GM19397 (cell line): ENCODE results near the gene XPO5.
"Not testable (repeated sequence)": the region's sequence is repeated elsewhere in the genome, so short reads cannot be mapped to it uniquely, and the experiment has no call there.

ENCODE experiments used
- ATAC-seq: cut with Tn5 transposase; IDR thresholded peaks from one replicate; pipeline ENCODE4 v1.9.1; 2021; ENCODE audit warnings: mild to moderate bottlenecking, moderate library complexity; ENCODE audit not compliant: unreplicated experiment

XPO5 gene

DNA sequence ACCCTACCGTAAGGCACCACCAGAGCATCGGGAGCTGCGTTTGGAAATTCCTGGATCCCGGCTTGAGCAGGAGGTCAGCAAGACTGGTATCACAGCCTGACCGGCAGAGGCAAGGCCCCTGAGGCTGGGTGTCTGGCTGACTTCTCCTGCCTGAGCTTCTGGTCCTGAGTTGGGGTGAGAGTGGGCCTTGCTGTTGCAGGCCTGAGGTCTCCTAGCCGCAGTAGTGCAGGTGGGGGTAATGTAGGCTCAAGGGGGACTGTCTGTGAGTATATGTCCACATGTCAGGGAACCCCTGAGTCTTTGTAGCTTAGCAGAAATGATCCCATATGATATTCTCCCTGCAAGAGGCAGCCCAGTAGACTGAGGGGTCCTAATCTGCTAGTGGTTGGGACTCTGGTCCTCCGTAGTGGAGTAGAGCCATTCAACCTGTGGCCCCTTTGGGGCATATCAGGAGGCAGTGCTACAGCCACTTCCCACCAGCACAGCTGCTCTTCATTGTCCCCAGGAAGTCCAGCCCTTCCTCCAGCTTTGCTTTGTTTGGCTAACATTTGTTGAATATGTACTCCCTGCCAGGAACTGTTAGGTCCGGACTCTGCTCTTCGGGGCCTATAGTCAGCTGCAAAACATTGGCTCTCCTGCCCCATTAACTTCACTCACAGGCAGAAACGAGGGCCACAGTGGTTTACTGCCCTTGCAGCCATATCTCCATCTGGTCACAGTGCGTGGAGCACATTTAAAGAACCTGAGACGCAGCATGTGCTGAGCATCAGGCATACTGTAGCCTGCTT is 76.6 kb downstream of the XPO5 start:
- no peak for ATAC-seq

DNA sequence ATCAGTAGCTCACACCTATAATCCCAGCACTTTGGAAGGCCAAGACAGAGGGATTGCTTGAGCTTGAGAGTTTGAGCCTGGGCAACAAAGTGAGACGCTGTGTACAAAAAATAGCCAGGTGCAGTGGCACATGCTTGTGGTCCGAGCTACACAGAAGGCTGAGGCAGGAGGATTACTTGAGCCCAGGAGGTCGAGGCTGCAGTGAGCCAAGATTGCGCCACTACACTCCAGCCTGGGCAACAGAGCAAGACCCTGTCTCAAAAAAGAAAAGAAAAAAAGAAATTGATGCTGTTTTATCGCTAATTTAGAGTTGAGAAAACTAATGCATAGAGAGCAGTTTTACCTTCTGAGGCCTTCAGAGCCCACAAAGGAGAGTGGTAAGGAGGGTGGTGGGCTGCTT is 77.5 kb downstream of the XPO5 start:
- ATAC-seq: not testable (repeated sequence)

DNA sequence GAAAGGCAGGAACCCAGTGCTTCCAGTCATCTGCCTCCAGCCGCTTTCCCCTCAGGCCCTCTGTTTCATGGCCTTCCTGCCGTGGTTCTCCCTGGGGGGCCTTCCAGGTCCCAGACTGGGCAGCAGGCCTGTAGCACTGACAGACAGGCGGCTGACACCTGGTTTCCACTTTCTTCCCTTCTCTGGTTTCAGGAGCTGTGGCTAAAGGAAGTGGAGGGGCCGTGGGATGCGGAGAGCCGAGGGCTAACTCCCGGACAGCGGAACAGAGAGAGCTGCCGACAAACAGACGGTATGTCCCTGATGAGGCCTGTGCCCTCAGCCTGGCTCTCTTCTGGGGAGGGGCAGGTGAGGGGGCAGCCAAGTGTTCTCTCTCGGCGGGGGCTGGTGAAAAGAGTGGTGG is 78.1 kb downstream of the XPO5 start:
- ATAC-seq: no peak

GRCh38 chr6:43497129-43497396 is 78.8 kb downstream of the XPO5 start:
- ATAC-seq: no peak

- no peak for ATAC-seq
Measured at GRCh38 chr6:43496370-43497128, 79.3 kb downstream of the XPO5 start.

DNA sequence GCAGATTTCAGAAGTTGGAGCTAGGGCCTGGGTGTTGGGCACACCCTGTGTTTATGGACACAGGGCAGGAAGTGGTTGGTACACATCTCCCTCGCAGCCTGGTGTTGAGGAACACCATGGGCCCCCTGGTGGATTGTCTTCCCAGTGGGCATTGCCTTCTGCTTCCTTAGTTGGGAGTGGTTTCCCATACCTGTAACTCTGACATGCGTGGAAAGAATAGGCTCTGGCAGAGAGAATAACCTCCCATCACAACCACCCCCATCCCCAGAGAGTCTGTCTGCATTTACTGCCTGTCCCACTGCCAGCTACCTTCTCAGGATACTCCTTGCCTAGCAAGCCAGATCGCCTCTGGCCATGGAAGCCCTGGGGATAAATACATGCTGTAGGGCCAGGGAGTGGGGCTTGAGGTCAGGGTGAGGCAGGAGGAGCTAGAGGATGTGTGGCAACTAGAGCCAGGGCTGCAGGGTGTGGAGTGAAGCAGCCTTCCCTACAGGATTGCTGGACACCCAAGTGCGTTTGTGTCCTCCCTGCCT is 80.4 kb downstream of the XPO5 start:
- no peak for ATAC-seq

GRCh38 chr6:43494766-43495165 is 81.1 kb downstream of the XPO5 start:
- ATAC-seq: no peak

DNA sequence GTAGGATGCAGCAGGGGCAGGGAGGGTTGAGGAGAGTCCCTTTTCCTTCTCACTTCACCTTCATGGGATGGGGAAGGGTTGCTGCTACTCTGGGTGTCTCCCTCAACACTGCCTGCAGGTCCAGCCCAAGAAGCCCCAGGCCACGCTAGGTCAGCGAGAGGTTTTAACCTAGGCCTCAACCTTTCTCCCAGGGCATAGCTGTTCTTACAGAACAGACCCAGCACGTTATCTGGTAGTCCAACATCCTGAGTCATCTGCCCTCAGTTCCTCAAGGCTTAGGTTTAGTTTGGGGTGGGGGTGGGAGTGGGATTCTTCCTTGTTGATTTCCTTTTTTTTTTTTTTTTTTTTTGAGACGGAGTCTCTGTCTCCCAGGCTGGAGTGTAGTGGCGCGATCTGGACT is 81.5 kb downstream of the XPO5 start:
- ATAC-seq: no peak

- ATAC-seq: no peak
Measured at GRCh38 chr6:43493833-43494232, 82.0 kb downstream of the XPO5 start.

DNA sequence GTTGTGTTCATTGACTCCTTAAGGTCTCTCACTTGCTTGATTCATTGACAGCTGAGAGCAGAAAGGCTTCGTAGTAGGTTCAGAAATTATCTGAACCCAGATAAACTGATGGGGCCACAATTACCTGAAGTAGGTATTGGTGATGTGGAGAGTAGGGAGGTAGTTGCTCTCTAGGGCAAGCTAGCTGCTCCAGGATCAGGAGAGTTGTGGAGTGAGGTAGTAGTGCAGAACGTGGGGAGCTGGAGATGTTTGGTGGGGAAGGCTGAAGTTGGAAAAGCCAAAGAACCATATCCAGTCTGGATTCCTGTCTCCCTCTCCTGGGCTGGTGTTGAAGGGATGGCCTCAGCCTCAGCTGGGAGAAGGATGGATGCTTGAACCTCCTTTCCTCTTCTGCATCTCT is 82.6 kb downstream of the XPO5 start:
- ATAC-seq: no peak

GRCh38 chr6:43492673-43493072 is 83.2 kb downstream of the XPO5 start:
- ATAC-seq: no peak

- no peak for ATAC-seq
Measured at GRCh38 chr6:43491750-43492661, 83.8 kb downstream of the XPO5 start.

GRCh38 chr6:43490523-43490939 is 85.3 kb downstream of the XPO5 start:
- no peak for ATAC-seq

GRCh38 chr6:43489277-43490072 is 86.4 kb downstream of the XPO5 start:
- no peak for ATAC-seq

- no peak for ATAC-seq
Measured at GRCh38 chr6:43488667-43489276, 87.1 kb downstream of the XPO5 start.

DNA sequence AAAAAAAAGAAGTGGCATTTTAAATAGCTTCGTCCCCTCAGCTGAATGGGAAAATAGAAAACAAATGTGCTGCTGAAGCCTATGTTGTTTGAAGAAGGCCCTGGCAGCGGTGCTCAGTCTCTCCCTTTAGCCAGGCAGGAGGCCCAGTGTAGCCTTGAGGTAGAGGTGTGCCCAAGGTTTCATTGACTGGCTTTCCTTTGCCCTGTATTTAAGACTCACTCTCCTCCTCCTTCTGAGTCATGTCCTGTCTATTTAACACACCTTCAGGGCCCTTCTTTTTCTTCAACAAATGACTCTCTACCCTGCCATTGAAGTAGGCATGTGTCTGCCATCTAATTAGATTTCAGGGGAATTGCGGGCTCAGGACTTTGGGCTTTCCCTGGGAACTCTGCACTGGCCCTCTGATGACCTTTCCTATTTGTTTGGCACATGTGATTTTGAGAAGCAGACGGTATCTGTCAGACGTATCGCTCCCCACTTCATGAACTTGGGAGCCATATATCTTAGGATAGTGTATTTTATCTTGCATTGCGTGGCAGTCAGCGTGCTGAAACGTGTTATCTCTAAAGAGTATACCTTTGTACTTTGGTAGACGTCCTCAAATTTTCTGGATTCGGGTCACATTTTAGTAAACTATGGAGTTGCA is 94.1 kb downstream of the XPO5 start:
- no peak for ATAC-seq

- ATAC-seq: no peak
Measured at GRCh38 chr6:43481075-43481474, 94.8 kb downstream of the XPO5 start.

DNA sequence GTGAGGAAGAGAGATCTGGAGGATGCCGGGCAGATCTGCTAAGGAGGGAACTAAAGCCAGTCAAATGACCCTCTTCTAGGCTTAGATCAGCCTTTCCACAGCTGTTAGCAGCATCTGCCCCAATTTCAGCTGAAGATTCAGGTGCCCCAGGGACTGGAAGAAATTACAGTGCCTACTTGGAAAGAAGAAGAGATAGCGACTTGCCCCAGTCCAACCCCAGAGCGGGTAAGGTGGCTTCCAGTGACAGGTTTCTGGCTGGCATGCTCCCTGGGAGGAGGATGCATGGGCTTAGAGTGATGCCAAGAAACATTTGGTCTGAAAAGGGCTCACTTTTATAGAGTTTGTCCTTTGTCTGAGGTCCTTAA is 97.8 kb downstream of the XPO5 start:
- no peak for ATAC-seq

DNA sequence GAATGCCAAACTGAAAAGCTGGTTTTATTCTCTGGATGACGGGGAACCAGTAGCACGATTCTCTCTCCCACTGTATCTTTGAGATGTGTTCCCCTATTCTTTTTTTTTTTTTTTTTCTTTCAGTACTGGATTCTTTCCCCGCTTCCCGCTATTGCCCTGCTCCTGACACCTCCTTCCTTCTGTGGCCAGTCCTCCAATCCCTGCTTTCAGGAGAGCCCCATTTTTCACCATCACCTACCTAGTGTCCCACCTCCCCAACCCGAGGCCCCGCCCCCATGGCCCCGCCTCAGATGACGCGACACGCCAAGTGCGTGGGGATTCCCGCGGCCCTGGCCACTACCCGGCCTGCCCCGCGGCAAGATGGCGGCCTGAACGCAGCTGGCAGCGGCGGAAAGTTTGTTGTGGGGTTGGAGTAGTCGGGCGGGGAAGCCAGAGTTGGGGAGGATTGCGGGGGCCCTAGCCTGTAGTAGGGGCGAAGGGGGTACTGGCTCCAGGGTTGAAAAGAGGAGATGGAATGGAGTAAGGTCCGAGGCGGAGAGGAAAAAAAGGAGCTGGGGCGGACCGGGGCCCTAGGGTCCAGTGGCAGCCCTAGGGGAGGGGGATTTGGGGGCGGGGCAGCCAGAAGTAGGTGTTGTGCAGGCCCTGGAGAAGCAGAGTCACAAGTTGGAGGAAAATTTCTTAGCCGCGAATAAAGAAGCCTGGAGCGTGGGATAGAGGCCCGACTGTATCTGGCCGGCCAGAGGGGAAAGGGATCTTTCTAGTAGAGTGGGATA is 98.4 kb downstream of the XPO5 start, which contains the start of gene TJAP1:
Gene TJAP1 (plus strand): TSS at position 336 of the 773 bp plus-strand sequence. CDS start 21,432 bp downstream, outside the sequence.
- ATAC-seq: peak; percentile 97
